GM21723 (cell line): ENCODE data around the gene PPP4C.

Source experiments
- ATAC-seq: cut with Tn5 transposase; IDR thresholded peaks from one replicate; pipeline ENCODE4 v1.9.1; 2021; ENCODE audit warnings: mild to moderate bottlenecking, moderate library complexity; ENCODE audit not compliant: unreplicated experiment

PPP4C gene

DNA sequence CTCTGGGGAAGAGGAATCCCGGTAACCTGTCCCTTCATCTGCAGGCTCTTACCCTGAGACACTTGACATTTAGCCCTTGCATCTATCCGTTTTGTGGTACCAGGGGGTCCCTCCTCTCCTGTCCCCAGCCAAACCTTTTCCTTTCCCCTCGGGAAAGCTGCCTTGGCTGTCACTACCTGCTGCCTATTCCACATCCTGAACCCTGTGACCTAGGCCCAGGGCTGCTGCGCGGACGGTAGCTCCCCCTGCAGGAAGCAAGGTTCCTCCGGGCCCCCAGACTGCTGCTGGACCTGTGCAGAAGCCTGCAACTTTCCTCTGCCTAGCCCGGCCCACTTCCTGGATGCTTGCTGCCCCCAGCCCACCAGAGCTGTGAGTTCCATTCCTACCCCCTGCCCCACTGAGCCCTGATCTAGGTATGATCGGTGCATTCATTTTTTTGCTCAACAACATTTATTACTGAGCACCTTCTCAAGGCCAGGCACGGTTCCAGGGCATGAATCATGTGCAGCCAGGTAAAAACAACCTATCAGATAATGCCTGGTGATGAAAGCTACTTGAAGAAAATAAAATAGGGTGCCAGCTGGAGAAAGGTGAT is 20.7 kb upstream of the PPP4C start:
- ATAC-seq: no peak

- no peak for ATAC-seq
These were observed 15.4 kb upstream of the PPP4C start for GRCh38 chr16:30060346-30060745.

GRCh38 chr16:30060836-30061554 is 14.8 kb upstream of the PPP4C start:
- no peak for ATAC-seq

DNA sequence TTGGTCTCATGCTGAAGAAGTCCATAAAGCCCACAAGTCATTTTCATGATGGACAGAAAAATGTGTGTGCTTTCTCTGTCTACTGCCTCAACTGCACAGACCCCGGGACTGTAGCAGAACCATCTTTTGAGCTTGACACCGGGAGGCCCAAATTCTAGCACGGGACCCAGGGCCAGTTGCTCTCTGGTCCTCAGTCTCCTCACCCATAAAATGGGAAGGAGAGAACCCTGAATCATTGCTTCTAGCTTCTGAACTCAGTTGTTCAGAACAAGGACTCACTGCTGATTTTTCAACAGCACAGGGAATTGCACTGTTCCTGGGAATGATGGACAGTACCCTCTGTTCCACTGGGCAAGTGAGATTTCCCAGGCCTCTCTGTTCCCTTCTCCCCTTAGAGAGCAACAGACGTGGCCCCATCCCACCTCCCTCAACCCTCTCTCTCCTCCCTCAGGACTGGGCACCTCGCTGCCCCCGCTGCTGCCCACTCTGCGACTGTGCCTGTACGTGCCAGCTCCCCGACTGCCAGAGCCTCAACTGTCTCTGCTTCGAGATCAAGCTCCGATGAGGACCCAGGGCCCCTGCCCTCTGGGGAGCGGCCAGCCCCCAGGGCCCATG is 12.4 kb upstream of the PPP4C start:
- peak; percentile 3 for ATAC-seq

DNA sequence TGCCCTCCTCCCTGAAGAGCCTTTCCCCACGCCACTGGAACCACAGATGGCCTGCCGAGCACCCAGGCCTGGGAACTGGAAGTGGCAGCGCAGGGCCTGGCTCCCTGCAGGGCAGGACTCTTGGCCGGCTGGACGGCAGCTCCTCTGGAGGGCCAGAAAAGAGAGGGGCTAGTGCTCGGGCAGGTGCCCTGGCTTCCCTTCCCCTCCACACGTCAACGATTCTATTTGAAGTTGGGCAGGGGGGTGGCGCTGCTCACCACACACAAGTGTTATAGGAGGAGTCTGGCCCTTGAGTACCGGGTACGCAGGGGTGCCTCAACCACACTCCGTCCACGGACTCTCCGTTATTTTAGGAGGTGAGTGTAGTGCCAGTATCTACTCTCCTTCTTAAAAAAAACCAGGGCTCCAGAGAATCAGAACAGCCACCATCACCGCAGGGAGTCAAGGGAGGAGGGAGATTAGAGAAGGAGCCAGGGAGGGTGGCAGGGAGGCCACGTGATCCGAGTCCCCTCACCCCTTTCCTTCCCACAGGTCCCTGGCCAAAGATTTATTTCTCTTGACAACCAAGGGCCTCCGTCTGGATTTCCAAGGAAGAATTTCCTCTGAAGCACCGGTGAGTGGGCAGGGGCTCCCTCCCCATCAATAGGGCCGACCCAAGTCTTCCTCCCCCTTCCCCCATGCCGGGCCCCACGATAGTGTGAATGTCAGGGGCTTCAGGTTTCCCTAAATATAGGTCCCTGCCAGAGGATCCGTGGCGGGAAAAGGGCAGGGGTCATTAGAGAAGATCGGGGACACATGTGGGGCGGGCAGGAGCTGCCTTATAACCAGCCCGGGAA is 11.7 kb upstream of the PPP4C start:
- peak; percentile 41 for ATAC-seq

DNA sequence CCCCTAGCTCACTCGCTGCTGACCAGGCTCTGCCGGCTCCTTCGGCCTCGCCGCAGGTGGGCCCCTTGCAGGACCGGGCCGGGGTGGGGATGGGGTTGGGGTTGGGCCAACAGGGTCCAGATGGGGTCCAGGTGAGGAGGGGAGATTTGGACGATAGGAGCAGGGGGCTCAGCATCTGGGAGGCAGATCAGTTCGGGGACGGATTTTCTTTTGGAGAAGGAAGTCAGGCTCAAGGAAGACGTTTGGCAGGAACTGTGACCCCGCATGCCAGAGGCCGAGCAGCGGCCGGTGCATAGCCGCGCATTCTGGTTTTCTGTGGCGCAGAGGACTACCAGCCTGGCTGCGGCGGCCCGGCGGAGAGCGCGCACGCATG is 11.1 kb upstream of the PPP4C start:
- ATAC-seq: peak; percentile 0

- peak; percentile 77 for ATAC-seq
These were observed 10.5 kb upstream of the PPP4C start, which contains the start of gene ALDOA for GRCh38 chr16:30065102-30065942. Gene ALDOA (plus strand): TSS chr16:30065760. CDS start chr16:30066898, 1,138 bp downstream.

- peak; percentile 4 for ATAC-seq
These were observed 9.6 kb upstream of the PPP4C start for GRCh38 chr16:30065943-30066760.

- no peak for ATAC-seq
These were observed 8.8 kb upstream of the PPP4C start for GRCh38 chr16:30066761-30067583.

- no peak for ATAC-seq
These were observed 8.2 kb upstream of the PPP4C start for GRCh38 chr16:30067584-30067916.

DNA sequence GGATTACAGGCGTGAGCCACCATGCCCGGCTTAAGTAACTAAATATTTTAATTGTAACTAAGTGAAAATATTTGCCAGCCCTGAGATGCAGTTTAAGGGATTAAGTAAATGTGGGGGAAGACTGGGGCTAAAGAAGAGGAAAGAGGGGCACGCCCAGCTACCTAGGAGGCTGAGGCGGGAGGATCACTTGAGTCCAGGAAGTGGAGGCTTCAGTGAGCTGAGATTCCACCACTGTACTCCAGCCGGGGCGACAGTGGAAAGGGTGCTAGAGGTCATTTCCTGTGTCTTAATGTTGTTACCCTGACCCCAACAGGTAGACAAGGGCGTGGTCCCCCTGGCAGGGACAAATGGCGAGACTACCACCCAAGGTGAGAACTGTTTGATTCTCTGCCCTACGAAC is 7.5 kb upstream of the PPP4C start:
- no peak for ATAC-seq

DNA sequence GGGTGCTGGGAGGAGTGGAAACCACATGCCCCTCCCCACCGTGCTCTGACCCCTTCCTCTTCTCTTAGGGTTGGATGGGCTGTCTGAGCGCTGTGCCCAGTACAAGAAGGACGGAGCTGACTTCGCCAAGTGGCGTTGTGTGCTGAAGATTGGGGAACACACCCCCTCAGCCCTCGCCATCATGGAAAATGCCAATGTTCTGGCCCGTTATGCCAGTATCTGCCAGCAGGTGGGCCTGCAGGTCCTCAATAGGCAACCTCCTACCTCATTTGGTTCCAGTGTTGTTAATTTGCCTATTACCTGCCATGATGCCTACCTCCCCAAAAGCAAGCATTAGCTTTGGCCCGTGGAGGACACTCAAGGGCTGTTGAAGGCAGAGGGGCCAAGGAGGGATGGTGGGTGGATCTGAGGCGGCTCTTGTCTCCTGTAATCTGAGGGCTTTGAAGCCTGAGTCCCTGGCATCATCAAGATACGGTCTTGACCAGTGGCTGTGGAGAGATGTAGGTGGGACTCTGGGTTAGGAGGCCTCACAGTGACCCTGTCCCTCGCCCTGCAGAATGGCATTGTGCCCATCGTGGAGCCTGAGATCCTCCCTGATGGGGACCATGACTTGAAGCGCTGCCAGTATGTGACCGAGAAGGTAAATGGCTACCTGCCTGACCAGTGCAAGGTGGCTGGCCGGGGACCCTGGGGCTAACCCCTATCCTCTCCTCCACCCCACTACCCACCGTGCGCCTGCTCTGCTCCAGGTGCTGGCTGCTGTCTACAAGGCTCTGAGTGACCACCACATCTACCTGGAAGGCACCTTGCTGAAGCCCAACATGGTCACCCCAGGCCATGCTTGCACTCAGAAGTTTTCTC is 6.8 kb upstream of the PPP4C start:
- ATAC-seq: no peak

GRCh38 chr16:30069611-30070462 is 6.0 kb upstream of the PPP4C start:
- no peak for ATAC-seq

- ATAC-seq: no peak
These were observed 5.3 kb upstream of the PPP4C start for GRCh38 chr16:30070490-30070889.

- peak; percentile 17 for ATAC-seq
These were observed 540 bp downstream of the PPP4C start for GRCh38 chr16:30076276-30076791.

DNA sequence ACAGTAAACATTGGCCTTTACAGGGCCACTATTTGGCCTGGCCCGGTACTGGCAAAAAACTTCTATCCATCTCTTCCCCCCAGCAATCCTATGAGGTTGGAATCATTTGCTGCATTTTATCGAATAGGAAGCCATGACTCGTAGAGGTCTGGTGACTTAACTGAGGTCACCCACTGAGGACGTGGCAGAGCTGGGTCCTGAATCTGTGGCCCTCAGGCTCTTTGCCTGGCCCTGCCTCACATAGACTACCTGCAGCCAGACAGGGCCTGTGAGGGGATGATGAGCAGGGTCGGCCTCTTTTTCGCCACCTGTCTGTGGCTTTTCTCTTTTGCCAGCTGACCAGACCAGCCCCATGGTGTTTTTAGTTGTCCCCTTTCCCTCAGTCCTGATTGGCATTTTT is 1.9 kb downstream of the PPP4C start:
- ATAC-seq: no peak

- no peak for ATAC-seq
These were observed 3.0 kb downstream of the PPP4C start for GRCh38 chr16:30078744-30079143.
